ENCODE results near the gene IQSEC1. TPM values are rescaled to one million over a fixed set of nuclear protein-coding genes. Genes with fewer than 3 reads are reported as not detected.
A peak's percentile ranks its signal among the peaks of the same experiment; 100 is the strongest.

Gene IQSEC1
- total and polyA plus RNA-seq, 10 of the 15 experiments (the other 5 are each of a cell fraction or from before 2014, with no cell fraction given): 0.92 to 55.2 (median 8.5) TPM

DNA sequence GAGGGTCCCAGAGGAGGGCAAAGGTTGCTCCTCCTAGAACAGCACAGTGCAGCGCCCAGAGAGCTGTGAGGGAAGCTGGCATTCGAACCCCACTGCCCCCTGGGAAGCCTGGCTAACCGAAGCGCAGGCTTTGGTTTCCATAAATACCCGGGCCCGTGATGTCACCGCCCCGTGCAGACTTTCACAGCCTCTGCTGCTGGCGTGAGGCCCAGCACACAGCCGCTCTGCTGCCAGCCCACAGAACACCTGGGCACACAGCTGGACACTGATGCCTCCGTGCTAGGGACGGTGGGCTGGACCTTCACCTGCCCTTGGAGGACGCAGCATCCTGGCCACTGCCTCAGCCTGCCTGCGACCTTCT is 1.0 kb downstream of the IQSEC1 start (continued):
- TF ChIP-seq, protein P1, sequence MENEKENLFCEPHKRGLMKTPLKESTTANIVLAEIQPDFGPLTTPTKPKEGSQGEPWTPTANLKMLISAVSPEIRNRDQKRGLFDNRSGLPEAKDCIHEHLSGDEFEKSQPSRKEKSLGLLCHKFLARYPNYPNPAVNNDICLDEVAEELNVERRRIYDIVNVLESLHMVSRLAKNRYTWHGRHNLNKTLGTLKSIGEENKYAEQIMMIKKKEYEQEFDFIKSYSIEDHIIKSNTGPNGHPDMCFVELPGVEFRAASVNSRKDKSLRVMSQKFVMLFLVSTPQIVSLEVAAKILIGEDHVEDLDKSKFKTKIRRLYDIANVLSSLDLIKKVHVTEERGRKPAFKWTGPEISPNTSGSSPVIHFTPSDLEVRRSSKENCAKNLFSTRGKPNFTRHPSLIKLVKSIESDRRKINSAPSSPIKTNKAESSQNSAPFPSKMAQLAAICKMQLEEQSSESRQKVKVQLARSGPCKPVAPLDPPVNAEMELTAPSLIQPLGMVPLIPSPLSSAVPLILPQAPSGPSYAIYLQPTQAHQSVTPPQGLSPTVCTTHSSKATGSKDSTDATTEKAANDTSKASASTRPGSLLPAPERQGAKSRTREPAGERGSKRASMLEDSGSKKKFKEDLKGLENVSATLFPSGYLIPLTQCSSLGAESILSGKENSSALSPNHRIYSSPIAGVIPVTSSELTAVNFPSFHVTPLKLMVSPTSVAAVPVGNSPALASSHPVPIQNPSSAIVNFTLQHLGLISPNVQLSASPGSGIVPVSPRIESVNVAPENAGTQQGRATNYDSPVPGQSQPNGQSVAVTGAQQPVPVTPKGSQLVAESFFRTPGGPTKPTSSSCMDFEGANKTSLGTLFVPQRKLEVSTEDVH (IDR thresholded peaks at IDR 0.05; ENCODE audit: low read depth, partially characterized antibody): no peak
- TF ChIP-seq MEF2A (IDR thresholded peaks at IDR 0.05; ENCODE audit: insufficient read depth, low read depth, low read length): peak; percentile 85
- TF ChIP-seq, protein P2, sequence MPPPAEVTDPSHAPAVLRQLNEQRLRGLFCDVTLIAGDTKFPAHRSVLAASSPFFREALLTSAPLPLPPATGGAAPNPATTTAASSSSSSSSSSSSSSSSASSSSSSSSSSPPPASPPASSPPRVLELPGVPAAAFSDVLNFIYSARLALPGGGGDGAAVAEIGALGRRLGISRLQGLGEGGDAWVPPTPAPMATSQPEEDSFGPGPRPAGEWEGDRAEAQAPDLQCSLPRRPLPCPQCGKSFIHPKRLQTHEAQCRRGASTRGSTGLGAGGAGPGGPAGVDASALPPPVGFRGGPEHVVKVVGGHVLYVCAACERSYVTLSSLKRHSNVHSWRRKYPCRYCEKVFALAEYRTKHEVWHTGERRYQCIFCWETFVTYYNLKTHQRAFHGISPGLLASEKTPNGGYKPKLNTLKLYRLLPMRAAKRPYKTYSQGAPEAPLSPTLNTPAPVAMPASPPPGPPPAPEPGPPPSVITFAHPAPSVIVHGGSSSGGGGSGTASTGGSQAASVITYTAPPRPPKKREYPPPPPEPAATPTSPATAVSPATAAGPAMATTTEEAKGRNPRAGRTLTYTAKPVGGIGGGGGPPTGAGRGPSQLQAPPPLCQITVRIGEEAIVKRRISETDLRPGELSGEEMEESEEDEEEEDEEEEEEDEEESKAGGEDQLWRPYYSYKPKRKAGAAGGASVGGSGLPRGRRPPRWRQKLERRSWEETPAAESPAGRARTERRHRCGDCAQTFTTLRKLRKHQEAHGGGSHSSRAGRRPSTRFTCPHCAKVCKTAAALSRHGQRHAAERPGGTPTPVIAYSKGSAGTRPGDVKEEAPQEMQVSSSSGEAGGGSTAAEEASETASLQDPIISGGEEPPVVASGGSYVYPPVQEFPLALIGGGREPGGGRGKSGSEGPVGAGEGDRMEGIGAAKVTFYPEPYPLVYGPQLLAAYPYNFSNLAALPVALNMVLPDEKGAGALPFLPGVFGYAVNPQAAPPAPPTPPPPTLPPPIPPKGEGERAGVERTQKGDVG (CRISPR knock-in tag; IDR thresholded peaks at IDR 0.05): no peak
- TF ChIP-seq, protein P3, sequence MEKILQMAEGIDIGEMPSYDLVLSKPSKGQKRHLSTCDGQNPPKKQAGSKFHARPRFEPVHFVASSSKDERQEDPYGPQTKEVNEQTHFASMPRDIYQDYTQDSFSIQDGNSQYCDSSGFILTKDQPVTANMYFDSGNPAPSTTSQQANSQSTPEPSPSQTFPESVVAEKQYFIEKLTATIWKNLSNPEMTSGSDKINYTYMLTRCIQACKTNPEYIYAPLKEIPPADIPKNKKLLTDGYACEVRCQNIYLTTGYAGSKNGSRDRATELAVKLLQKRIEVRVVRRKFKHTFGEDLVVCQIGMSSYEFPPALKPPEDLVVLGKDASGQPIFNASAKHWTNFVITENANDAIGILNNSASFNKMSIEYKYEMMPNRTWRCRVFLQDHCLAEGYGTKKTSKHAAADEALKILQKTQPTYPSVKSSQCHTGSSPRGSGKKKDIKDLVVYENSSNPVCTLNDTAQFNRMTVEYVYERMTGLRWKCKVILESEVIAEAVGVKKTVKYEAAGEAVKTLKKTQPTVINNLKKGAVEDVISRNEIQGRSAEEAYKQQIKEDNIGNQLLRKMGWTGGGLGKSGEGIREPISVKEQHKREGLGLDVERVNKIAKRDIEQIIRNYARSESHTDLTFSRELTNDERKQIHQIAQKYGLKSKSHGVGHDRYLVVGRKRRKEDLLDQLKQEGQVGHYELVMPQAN (conservative IDR thresholded peaks at IDR 0.05): peak; percentile 63; the same call in 1 of the 2 replicates
- no peak for TF ChIP-seq ZNF384 (IDR thresholded peaks at IDR 0.05; ENCODE audit: borderline replicate concordance, low read depth, low read length)
- TF ChIP-seq ZBED1 (IDR thresholded peaks at IDR 0.05; ENCODE audit: borderline replicate concordance): no peak
- TF ChIP-seq STAT1 (conservative IDR thresholded peaks at IDR 0.05): no peak
- no peak for TF ChIP-seq CHD4 (IDR thresholded peaks at IDR 0.05)
- TF ChIP-seq, protein P4, sequence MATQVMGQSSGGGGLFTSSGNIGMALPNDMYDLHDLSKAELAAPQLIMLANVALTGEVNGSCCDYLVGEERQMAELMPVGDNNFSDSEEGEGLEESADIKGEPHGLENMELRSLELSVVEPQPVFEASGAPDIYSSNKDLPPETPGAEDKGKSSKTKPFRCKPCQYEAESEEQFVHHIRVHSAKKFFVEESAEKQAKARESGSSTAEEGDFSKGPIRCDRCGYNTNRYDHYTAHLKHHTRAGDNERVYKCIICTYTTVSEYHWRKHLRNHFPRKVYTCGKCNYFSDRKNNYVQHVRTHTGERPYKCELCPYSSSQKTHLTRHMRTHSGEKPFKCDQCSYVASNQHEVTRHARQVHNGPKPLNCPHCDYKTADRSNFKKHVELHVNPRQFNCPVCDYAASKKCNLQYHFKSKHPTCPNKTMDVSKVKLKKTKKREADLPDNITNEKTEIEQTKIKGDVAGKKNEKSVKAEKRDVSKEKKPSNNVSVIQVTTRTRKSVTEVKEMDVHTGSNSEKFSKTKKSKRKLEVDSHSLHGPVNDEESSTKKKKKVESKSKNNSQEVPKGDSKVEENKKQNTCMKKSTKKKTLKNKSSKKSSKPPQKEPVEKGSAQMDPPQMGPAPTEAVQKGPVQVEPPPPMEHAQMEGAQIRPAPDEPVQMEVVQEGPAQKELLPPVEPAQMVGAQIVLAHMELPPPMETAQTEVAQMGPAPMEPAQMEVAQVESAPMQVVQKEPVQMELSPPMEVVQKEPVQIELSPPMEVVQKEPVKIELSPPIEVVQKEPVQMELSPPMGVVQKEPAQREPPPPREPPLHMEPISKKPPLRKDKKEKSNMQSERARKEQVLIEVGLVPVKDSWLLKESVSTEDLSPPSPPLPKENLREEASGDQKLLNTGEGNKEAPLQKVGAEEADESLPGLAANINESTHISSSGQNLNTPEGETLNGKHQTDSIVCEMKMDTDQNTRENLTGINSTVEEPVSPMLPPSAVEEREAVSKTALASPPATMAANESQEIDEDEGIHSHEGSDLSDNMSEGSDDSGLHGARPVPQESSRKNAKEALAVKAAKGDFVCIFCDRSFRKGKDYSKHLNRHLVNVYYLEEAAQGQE (IDR thresholded peaks at IDR 0.05; ENCODE audit: low read depth, low read length): no peak
- TF ChIP-seq BACH1 (IDR thresholded peaks at IDR 0.05; ENCODE audit: borderline replicate concordance): no peak
- TF ChIP-seq SMC3 (IDR thresholded peaks at IDR 0.05; ENCODE audit: borderline replicate concordance, low read length): no peak
- no peak for TF ChIP-seq NFXL1 (IDR thresholded peaks at IDR 0.05; ENCODE audit: borderline replicate concordance)
- TF ChIP-seq, protein P5, sequence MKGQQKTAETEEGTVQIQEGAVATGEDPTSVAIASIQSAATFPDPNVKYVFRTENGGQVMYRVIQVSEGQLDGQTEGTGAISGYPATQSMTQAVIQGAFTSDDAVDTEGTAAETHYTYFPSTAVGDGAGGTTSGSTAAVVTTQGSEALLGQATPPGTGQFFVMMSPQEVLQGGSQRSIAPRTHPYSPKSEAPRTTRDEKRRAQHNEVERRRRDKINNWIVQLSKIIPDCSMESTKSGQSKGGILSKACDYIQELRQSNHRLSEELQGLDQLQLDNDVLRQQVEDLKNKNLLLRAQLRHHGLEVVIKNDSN (IDR thresholded peaks at IDR 0.05; ENCODE audit: borderline replicate concordance, extremely low read length, insufficient read depth, low read depth, low read length): no peak
- no peak for TF ChIP-seq RBBP5 (conservative IDR thresholded peaks at IDR 0.05)
- TF ChIP-seq SIX5 (IDR thresholded peaks at IDR 0.05; ENCODE audit: low read depth, low read length, severe bottlenecking): no peak
- TF ChIP-seq IRF4 (IDR thresholded peaks at IDR 0.05; ENCODE audit: low read depth, low read length): no peak
- TF ChIP-seq EP300 (IDR thresholded peaks at IDR 0.05; ENCODE audit: borderline replicate concordance in 1 of 2, control insufficient read depth in 1 of 2, low read depth in 2 of 2, low read length in 2 of 2): no peak; a peak in 1 of 4 replicates

Measured in GM12878 (cell line).